ENCODE measurements around the gene NALCN. TPM values are rescaled to one million over a fixed set of nuclear protein-coding genes. Genes with fewer than 3 reads are reported as not detected.

The NALCN gene
- total RNA-seq, 3 donors from 2014 or later = 0.80 to 12.1 (median 1.6) TPM

GRCh38 chr13:101053301-101054093 is 362.8 kb downstream of the NALCN start:
- intact Hi-C loops (cut with DNase I; ENCODE audit: low total_unique reads) = loop anchor here (5.0 kb wide), 1 partner anchor 1419 kb away; no protein-coding TSS in a partner anchor
- H3K27ac ChIP-seq = no peak overlapping the region

GRCh38 chr13:101049166-101049850 is 367.0 kb downstream of the NALCN start:
- Histone ChIP-seq H3K27ac (no peak overlapping the region), H3K36me3 (no peaks in the 10 kb centered on the region), H3K4me3 (no peak overlapping the region), H3K4me1 (no peaks in the 10 kb centered on the region), H3K9me3 (peaks cover 4 to 5% of the 10 kb centered on the region in 2 donors), H3K27me3 (no peaks in the 10 kb centered on the region)
- intact Hi-C loops (cut with DNase I; ENCODE audit: low total_unique reads) = no loop called here
- TF ChIP-seq POLR2AphosphoS5 (IDR thresholded peaks at IDR 0.05) = no peak
- TF ChIP-seq CTCF (IDR thresholded peaks at IDR 0.05) = no peak
- TF ChIP-seq POLR2A (IDR thresholded peaks at IDR 0.05) = no peak
- no peak for DNase-seq (ENCODE audit: low spot score in 2 of 2)

More at GRCh38 chr13:101053301-101054093, 362.8 kb downstream of the NALCN start:
- Histone ChIP-seq H3K9me3 (no peaks in the 10 kb centered on the region), H3K4me1 (no peaks in the 10 kb centered on the region), H3K36me3 (no peaks in the 10 kb centered on the region), H3K27me3 (no peaks in the 10 kb centered on the region), H3K4me3 (no peak overlapping the region)
- DNase-seq (ENCODE audit: low spot score in 2 of 2) = no peak
- no peak for TF ChIP-seq POLR2AphosphoS5 (IDR thresholded peaks at IDR 0.05)
- TF ChIP-seq POLR2A (IDR thresholded peaks at IDR 0.05) = no peak
- no peak for TF ChIP-seq CTCF (IDR thresholded peaks at IDR 0.05)

GRCh38 chr13:101036546-101036945 is 379.8 kb downstream of the NALCN start:
- no peak for DNase-seq (ENCODE audit: low spot score in 2 of 2)
- TF ChIP-seq CTCF (IDR thresholded peaks at IDR 0.05) (no peak), POLR2A (IDR thresholded peaks at IDR 0.05) (no peak), POLR2AphosphoS5 (IDR thresholded peaks at IDR 0.05) (no peak)
- H3K9me3 ChIP-seq = peaks cover 0 to 7% of the 10 kb centered on the region in 2 donors
- H3K27me3 ChIP-seq = no peaks in the 10 kb centered on the region
- H3K4me1 ChIP-seq = no peaks in the 10 kb centered on the region
- no peaks in the 10 kb centered on the region for H3K36me3 ChIP-seq
- intact Hi-C loops (cut with DNase I; ENCODE audit: low total_unique reads) = no loop called here
- no peak overlapping the region for H3K27ac ChIP-seq
- no peak overlapping the region for H3K4me3 ChIP-seq

GRCh38 chr13:101035119-101035620 is 381.1 kb downstream of the NALCN start:
- Histone ChIP-seq H3K27ac (no peak overlapping the region), H3K27me3 (no peaks in the 10 kb centered on the region), H3K9me3 (peaks cover 0 to 7% of the 10 kb centered on the region in 2 donors), H3K36me3 (no peaks in the 10 kb centered on the region), H3K4me1 (no peaks in the 10 kb centered on the region), H3K4me3 (no peak overlapping the region)
- no peak for DNase-seq (ENCODE audit: low spot score in 2 of 2)
- TF ChIP-seq CTCF (IDR thresholded peaks at IDR 0.05) (no peak), POLR2AphosphoS5 (IDR thresholded peaks at IDR 0.05) (no peak), POLR2A (IDR thresholded peaks at IDR 0.05) (no peak)
- intact Hi-C loops (cut with DNase I; ENCODE audit: low total_unique reads) = no loop called here
